AG10803 (cell line): Measurements from ENCODE around the gene KRTAP10-3.
"Not testable (repeated sequence)": the region's sequence is repeated elsewhere in the genome, so short reads cannot be mapped to it uniquely, and the experiment has no call there.

ENCODE experiments used
- DNase-seq: peaks from one replicate; pipeline ENCODE4 v3.0.0; 2010; ENCODE audit warnings: low read depth
- H3K4me3 ChIP-seq: 2 replicates; pipeline ENCODE4 v1.5.1; 2011; ENCODE audit warnings: mild to moderate bottlenecking, low read length, control low read depth
- TF ChIP-seq, protein P1 (sequence below): conservative IDR thresholded peaks from 2 replicates; pipeline ENCODE4 v1.5.1; 2011; ENCODE audit warnings: mild to moderate bottlenecking, low read length, control low read depth, inconsistent platforms

The KRTAP10-3 gene

GRCh38 chr21:44566403-44566802 lies 7.8 kb upstream of the KRTAP10-3 start:
- no peak for DNase-seq
- no peak overlapping the region for H3K4me3 ChIP-seq
- TF ChIP-seq, protein P1, sequence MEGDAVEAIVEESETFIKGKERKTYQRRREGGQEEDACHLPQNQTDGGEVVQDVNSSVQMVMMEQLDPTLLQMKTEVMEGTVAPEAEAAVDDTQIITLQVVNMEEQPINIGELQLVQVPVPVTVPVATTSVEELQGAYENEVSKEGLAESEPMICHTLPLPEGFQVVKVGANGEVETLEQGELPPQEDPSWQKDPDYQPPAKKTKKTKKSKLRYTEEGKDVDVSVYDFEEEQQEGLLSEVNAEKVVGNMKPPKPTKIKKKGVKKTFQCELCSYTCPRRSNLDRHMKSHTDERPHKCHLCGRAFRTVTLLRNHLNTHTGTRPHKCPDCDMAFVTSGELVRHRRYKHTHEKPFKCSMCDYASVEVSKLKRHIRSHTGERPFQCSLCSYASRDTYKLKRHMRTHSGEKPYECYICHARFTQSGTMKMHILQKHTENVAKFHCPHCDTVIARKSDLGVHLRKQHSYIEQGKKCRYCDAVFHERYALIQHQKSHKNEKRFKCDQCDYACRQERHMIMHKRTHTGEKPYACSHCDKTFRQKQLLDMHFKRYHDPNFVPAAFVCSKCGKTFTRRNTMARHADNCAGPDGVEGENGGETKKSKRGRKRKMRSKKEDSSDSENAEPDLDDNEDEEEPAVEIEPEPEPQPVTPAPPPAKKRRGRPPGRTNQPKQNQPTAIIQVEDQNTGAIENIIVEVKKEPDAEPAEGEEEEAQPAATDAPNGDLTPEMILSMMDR = no peak

- TF ChIP-seq, protein P1 = no peak
- DNase-seq = no peak
- H3K4me3 ChIP-seq = no peak overlapping the region
Observed at GRCh38 chr21:44564886-44565598, 6.4 kb upstream of the KRTAP10-3 start.

DNA sequence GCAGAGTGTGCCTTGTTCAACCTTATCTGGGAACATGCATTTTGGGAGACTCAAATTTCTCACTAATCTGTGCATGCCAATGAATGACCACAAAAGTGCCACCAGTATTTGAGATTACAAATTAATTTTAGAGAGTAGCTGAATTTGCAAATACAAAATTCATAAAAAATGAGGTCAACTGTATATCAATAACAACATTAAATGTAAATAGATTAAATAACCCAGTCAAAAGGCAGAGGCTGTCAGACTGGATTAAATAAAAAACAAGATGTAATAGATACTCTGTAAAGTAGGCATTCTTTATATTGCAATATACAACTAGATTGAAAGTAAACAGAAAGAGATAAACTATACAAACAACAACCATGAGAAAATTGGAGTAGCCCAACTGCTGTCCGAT lies 5.5 kb upstream of the KRTAP10-3 start:
- DNase-seq = no peak
- TF ChIP-seq, protein P1 = no peak
- H3K4me3 ChIP-seq = no peak overlapping the region

DNA sequence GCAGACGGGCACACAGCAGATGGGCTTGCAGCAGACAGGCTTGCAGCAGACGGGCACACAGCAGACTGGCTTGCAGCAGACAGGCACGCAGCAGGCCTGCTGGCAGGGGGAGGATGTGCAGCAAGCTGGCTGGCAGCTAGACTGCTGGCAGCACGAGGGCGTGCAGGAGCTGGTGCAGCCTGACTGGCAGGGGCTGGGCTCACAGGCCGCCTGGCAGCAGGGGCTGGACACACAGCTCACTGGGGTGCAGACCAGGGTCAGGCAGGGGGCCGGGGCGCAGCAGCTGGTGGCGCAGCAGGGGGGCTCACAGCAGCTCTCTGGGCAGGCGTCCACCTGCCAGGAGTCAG lies 293 bp downstream of the KRTAP10-3 start:
- H3K4me3 ChIP-seq, DNase-seq: not testable (repeated sequence)

GRCh38 chr21:44557491-44558328 lies 885 bp downstream of the KRTAP10-3 start:
- TF ChIP-seq, protein P1 = no peak

GRCh38 chr21:44556879-44557278 lies 1.7 kb downstream of the KRTAP10-3 start:
- H3K4me3 ChIP-seq = no peak overlapping the region
- TF ChIP-seq, protein P1 = no peak
- DNase-seq = no peak

More at GRCh38 chr21:44557491-44558328, 885 bp downstream of the KRTAP10-3 start:
- DNase-seq = no peak
- no peak overlapping the region for H3K4me3 ChIP-seq

- no peak for DNase-seq
- TF ChIP-seq, protein P1 = no peak
- H3K4me3 ChIP-seq = no peak overlapping the region
Observed at GRCh38 chr21:44555200-44555875, 3.3 kb downstream of the KRTAP10-3 start.
